MCF 10A (cell line): ENCODE data around the gene PTPRU. TPM values are rescaled to one million over a fixed set of nuclear protein-coding genes. Genes with fewer than 3 reads are reported as not detected.
A peak's percentile ranks its signal among the peaks of the same experiment; 100 is the strongest.

Experiments used
- BruUV-seq: library from RNA; stranded (reverse); fragments of 400-500 nt; replicated peaks from 2 replicates; lab custom pipeline; 2021; lab: Mats Ljungman, UMichigan
- CTCF ChIA-PET: fragments of 300-600 bp; sonication (Branson Sonifier 250); formaldehyde crosslinking; extraction: SDS; loops from one replicate; lab custom pipeline; 2021; ENCODE audit warnings: antibody characterized with exemption, inconsistent platforms; lab: Yijun Ruan, JAX
- POLR2A ChIA-PET: fragments of 300-600, 350-650 bp; sonication (Branson Sonifier 250); formaldehyde crosslinking; extraction: SDS; loops from one replicate; lab custom pipeline; 2020; ENCODE audit warnings: antibody characterized with exemption, inconsistent platforms; lab: Yijun Ruan, JAX
- DNase-seq: peaks from one replicate; pipeline ENCODE4 v3.0.0-alpha.2; 2018; ENCODE audit not compliant: unreplicated experiment
- H3K27ac Mint-ChIP-seq: one replicate; pipeline ENCODE4 v1.8.0; 2022; ENCODE audit warnings: mild to moderate bottlenecking, low read depth, mixed read lengths; ENCODE audit not compliant: unreplicated experiment
- H3K27me3 Mint-ChIP-seq: one replicate; pipeline ENCODE4 v1.8.0; 2022; ENCODE audit warnings: mixed read lengths; ENCODE audit not compliant: insufficient read depth, unreplicated experiment
- H3K36me3 Mint-ChIP-seq: one replicate; pipeline ENCODE4 v1.8.0; 2022; ENCODE audit warnings: mild to moderate bottlenecking, moderate library complexity, mixed read lengths; ENCODE audit not compliant: insufficient read depth, unreplicated experiment
- H3K4me1 Mint-ChIP-seq: one replicate; pipeline ENCODE4 v1.8.0; 2022; ENCODE audit warnings: mixed read lengths; ENCODE audit not compliant: insufficient read depth, unreplicated experiment
- H3K4me3 Mint-ChIP-seq: one replicate; pipeline ENCODE4 v1.8.0; 2022; ENCODE audit warnings: mild to moderate bottlenecking, moderate library complexity, mixed read lengths; ENCODE audit not compliant: unreplicated experiment
- H3K9me3 Mint-ChIP-seq: one replicate; pipeline ENCODE4 v1.8.0; 2022; ENCODE audit warnings: mixed read lengths; ENCODE audit not compliant: unreplicated experiment
- intact Hi-C: fragments of 100-400 bp; cut with micrococcal nuclease; formaldehyde crosslinking; loops from 2 replicates; pipeline ENCODE4 v1.14.1; 2022
- total RNA-seq: library from RNA; stranded (reverse); gene quantifications from 2 replicates; pipeline ENCODE4 v1.2.3, GENCODE V29; 2022
- TF ChIP-seq, protein P1 (sequence below): fragments of 200-600 bp; IDR thresholded peaks from one replicate; pipeline ENCODE4 v1.8.0; 2022; ENCODE audit warnings: antibody characterized with exemption, mild to moderate bottlenecking; ENCODE audit not compliant: unreplicated experiment

Gene PTPRU
- total RNA-seq, 1 experiment from 2014 or later: 24.1 TPM

DNA sequence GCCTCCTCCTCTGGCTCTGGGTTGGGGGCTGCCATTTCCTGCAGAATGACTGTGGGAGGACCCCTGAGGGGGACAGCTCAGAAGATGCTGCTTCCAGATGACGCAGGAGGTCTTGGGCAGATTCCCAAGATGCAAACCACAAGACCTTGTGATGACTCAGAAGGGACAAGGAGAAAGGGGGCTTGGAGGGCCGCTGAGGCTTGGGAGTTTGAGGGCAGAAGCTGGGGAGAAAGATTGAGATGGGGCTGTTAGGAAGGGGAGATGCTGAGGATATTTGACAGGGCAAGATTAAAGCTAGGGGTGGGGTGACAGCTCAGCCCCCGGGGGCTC is 7.5 kb downstream of the PTPRU start:
- intact Hi-C loops: loop anchor here (2.0 kb wide), 1 partner anchor 209 kb away; no protein-coding TSS in a partner anchor

DNA sequence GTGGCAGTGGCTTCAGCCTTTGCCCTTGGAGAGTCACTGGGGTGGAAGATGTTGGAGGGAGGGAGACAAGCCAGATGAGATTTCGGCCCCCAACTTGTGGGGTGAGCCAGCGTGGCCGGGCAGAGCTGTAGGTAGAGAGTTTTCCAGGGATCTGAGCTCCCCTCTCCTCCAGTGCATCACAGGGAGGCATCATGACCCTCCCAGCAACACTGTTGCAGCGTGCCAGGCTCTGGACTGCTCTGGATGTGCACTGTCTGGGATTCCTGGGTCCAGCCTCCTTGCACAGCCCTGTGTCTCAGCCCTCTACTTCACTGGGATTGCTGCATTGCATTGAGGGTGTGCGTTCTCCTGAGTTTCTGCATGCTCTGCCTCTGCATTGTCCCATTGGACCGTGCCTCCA is 8.9 kb downstream of the PTPRU start:
- no peak for DNase-seq
- Mint-ChIP-seq H3K9me3 (no peaks in the 10 kb centered on the region), H3K27me3 (no peaks in the 10 kb centered on the region), H3K36me3 (no peaks in the 10 kb centered on the region), H3K4me1 (peaks cover 35% of the 10 kb centered on the region), H3K27ac (no peak overlapping the region), H3K4me3 (no peak overlapping the region)
- TF ChIP-seq, protein P1, sequence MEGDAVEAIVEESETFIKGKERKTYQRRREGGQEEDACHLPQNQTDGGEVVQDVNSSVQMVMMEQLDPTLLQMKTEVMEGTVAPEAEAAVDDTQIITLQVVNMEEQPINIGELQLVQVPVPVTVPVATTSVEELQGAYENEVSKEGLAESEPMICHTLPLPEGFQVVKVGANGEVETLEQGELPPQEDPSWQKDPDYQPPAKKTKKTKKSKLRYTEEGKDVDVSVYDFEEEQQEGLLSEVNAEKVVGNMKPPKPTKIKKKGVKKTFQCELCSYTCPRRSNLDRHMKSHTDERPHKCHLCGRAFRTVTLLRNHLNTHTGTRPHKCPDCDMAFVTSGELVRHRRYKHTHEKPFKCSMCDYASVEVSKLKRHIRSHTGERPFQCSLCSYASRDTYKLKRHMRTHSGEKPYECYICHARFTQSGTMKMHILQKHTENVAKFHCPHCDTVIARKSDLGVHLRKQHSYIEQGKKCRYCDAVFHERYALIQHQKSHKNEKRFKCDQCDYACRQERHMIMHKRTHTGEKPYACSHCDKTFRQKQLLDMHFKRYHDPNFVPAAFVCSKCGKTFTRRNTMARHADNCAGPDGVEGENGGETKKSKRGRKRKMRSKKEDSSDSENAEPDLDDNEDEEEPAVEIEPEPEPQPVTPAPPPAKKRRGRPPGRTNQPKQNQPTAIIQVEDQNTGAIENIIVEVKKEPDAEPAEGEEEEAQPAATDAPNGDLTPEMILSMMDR: no peak
- ChIA-PET POLR2A (interaction anchor here (0.8 to 1.3 kb wide), 2 partner anchors 26 to 77 kb away, joined by 3 to 5 read pairs; no protein-coding TSS in a partner anchor), CTCF (interaction anchor here (0.5 to 1.8 kb wide), 5 partner anchors 9 to 150 kb away, joined by 3 to 4 read pairs (median 3); partner anchors contain the start of gene PTPRU)
- no TSS peak for BruUV-seq
- intact Hi-C loops: loop anchor here (2.0 kb wide), 1 partner anchor 208 kb away; no protein-coding TSS in a partner anchor

More for the DNA sequence above, 7.5 kb downstream of the PTPRU start:
- peak; percentile 61 for DNase-seq
- TF ChIP-seq, protein P1: no peak
- no peaks in the 10 kb centered on the region for H3K27me3 Mint-ChIP-seq
- no peak overlapping the region for H3K27ac Mint-ChIP-seq
- ChIA-PET POLR2A (interaction anchor here (0.5 to 1.5 kb wide), 2 partner anchors 27 to 470 kb away, joined by 3 to 4 read pairs; no protein-coding TSS in a partner anchor), CTCF (interaction anchor here (0.5 to 0.7 kb wide), 3 partner anchors 270 to 1434 kb away, joined by 3 to 4 read pairs (median 3); no protein-coding TSS in a partner anchor)
- no peak overlapping the region for H3K4me3 Mint-ChIP-seq
- peaks cover 35% of the 10 kb centered on the region for H3K4me1 Mint-ChIP-seq
- no TSS peak for BruUV-seq
- H3K36me3 Mint-ChIP-seq: no peaks in the 10 kb centered on the region
- H3K9me3 Mint-ChIP-seq: no peaks in the 10 kb centered on the region

DNA sequence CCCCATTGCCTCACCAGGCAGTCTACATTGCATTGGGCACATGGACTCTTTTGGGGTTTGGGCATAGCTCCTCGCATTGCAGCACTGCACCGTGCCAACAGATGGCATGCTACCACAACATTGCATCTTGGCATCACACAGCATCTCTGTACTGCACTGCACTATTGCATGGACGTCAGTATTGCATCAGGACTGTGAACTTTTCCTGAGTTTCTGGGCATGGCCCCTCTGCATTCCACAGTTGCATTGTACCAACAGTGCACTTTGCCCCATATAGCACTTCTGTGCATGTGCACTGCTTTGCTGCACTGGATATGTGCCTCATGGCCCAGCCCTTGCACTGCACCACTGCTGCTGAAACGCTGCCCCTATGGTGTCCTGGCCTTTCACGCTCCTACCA is 9.6 kb downstream of the PTPRU start:
- BruUV-seq: no TSS peak
- Mint-ChIP-seq H3K4me1 (peaks cover 29% of the 10 kb centered on the region), H3K27ac (no peak overlapping the region), H3K4me3 (no peak overlapping the region), H3K36me3 (no peaks in the 10 kb centered on the region), H3K9me3 (no peaks in the 10 kb centered on the region), H3K27me3 (no peaks in the 10 kb centered on the region)
- ChIA-PET CTCF (interaction anchor here (0.5 to 1.8 kb wide), 11 partner anchors 9 to 1082 kb away, joined by 3 to 6 read pairs (median 3); partner anchors contain the start of gene PTPRU), POLR2A (interaction anchor here (0.7 to 1.3 kb wide), 2 partner anchors 25 to 96 kb away, joined by 3 to 5 read pairs; no protein-coding TSS in a partner anchor)
- intact Hi-C loops: loop anchor here (2.0 kb wide), 1 partner anchor 207 kb away; no protein-coding TSS in a partner anchor
- TF ChIP-seq, protein P1: peak; percentile 39
- DNase-seq: peak; percentile 59

DNA sequence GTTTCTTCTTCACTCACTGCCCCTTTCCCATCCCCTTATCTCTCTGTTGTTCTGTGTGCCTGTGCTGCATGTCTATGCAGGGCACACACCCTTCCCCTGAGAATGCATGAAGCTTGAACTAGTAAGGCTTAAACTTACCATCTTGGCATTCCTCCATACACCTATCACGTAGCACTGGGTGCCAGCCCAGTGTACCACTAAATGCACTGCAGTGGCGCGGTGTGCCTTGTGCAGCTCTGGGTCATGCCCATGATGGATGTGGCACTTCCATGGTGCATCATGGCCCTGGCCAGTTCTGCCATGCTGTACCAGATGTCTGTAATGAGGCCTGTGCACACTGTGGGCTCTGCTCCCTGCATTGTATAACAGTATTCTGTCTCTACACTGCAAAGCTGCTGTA is 10.7 kb downstream of the PTPRU start:
- H3K4me3 Mint-ChIP-seq: no peak overlapping the region
- no peak for DNase-seq
- ChIA-PET POLR2A (no interaction called here), CTCF (interaction anchor here (1.0 to 1.5 kb wide), 4 partner anchors 11 to 450 kb away, joined by 3 to 6 read pairs (median 3); no protein-coding TSS in a partner anchor)
- H3K27me3 Mint-ChIP-seq: no peaks in the 10 kb centered on the region
- no peak overlapping the region for H3K27ac Mint-ChIP-seq
- H3K36me3 Mint-ChIP-seq: no peaks in the 10 kb centered on the region
- no peaks in the 10 kb centered on the region for H3K9me3 Mint-ChIP-seq
- peaks cover 23% of the 10 kb centered on the region for H3K4me1 Mint-ChIP-seq
- intact Hi-C loops: no loop called here
- TF ChIP-seq, protein P1: no peak
- no TSS peak for BruUV-seq
